HEK293T (cell line): ENCODE results near the gene KIF19.

Source experiments
- CTCF ChIA-PET: fragments of 350-600 bp; formaldehyde crosslinking; extraction: SDS; loops from one replicate; lab custom pipeline; 2021; ENCODE audit warnings: antibody characterized with exemption, inconsistent platforms; lab: Yijun Ruan, JAX
- POLR2A ChIA-PET: fragments of 350-600 bp; formaldehyde crosslinking; extraction: SDS; loops from one replicate; lab custom pipeline; 2020; ENCODE audit warnings: antibody characterized with exemption, inconsistent platforms; lab: Yijun Ruan, JAX
- DNase-seq: peaks from one replicate; pipeline ENCODE4 v3.0.0; 2012; ENCODE audit warnings: mixed read lengths; ENCODE audit errors: extremely low spot score
- ARNT ChIP-seq: fragments of 450-650 bp; IDR thresholded peaks from 2 replicates; pipeline ENCODE4 v1.6.1; 2017; ENCODE audit warnings: mild to moderate bottlenecking
- BHLHE40 ChIP-seq: fragments of 450-650 bp; IDR thresholded peaks from 2 replicates; pipeline ENCODE4 v1.6.1; 2016; ENCODE audit warnings: mild to moderate bottlenecking, moderate library complexity, borderline replicate concordance
- CTBP1 ChIP-seq: fragments of 450-650 bp; IDR thresholded peaks from 2 replicates; pipeline ENCODE4 v1.6.1; 2016; ENCODE audit warnings: borderline replicate concordance
- ELF4 ChIP-seq: fragments of 450-650 bp; IDR thresholded peaks from 2 replicates; pipeline ENCODE4 v1.6.1; 2017; ENCODE audit warnings: antibody characterized with exemption
- FOXA1 ChIP-seq: fragments of 450-650 bp; IDR thresholded peaks from 2 replicates; pipeline ENCODE4 v1.6.1; 2016; ENCODE audit warnings: mild to moderate bottlenecking
- FOXK2 ChIP-seq: fragments of 450-650 bp; IDR thresholded peaks from 2 replicates; pipeline ENCODE4 v1.6.1; 2016; ENCODE audit warnings: mild to moderate bottlenecking
- FOXM1 ChIP-seq: fragments of 450-650 bp; IDR thresholded peaks from 2 replicates; pipeline ENCODE4 v1.6.1; 2017; ENCODE audit warnings: mild to moderate bottlenecking, borderline replicate concordance
- HDGF ChIP-seq: fragments of 450-650 bp; IDR thresholded peaks from 2 replicates; pipeline ENCODE4 v1.6.1; 2017; ENCODE audit warnings: antibody characterized with exemption, borderline replicate concordance
- L3MBTL2 ChIP-seq: fragments of 450-650 bp; conservative IDR thresholded peaks from 2 replicates; pipeline ENCODE4 v1.6.1; 2016; ENCODE audit warnings: mild to moderate bottlenecking
- LEF1 ChIP-seq: fragments of 450-650 bp; IDR thresholded peaks from 2 replicates; pipeline ENCODE4 v1.6.1; 2017; ENCODE audit warnings: mild to moderate bottlenecking, borderline replicate concordance
- NFRKB ChIP-seq: fragments of 450-650 bp; IDR thresholded peaks from 2 replicates; pipeline ENCODE4 v1.6.1; 2016; ENCODE audit warnings: mild to moderate bottlenecking, moderate library complexity
- SP1 ChIP-seq: fragments of 450-650 bp; IDR thresholded peaks from 2 replicates; pipeline ENCODE4 v1.6.1; 2017
- SUZ12 ChIP-seq: fragments of 450-650 bp; IDR thresholded peaks from 2 replicates; pipeline ENCODE4 v1.6.1; 2016; ENCODE audit warnings: mild to moderate bottlenecking
- TARDBP ChIP-seq: fragments of 450-650 bp; IDR thresholded peaks from 2 replicates; pipeline ENCODE4 v1.6.1; 2016
- ZNF384 ChIP-seq: fragments of 450-650 bp; IDR thresholded peaks from 2 replicates; pipeline ENCODE4 v1.6.1; 2016
- TF ChIP-seq, protein P1 (sequence below): fragments of 450-650 bp; IDR thresholded peaks from 2 replicates; pipeline ENCODE4 v1.6.1; 2016

KIF19 gene

DNA sequence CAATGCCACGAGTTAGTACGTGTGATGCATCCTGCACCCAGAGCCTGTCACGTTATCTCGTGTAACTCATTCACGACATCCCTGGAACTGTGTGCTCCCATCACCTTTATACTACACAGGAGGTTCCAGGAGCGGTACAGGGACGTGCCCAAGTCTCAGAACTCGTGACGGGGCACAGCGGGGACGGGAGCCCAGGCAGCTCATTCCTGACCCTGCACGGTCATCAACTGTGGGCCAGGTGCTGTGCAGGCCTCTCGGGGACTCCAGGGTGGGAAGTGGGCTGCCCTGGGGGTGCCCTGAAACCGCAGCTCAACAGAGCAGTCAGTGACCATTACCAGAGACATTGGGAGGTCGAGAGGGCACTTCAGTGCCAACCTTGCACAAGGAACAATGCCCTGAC is 11.1 kb upstream of the KIF19 start:
- no peak for DNase-seq
- TF ChIP-seq FOXK2 (no peak), L3MBTL2 (no peak), NFRKB (no peak), LEF1 (no peak), ARNT (no peak), ZNF384 (no peak), FOXA1 (no peak), BHLHE40 (no peak), SUZ12 (no peak), SP1 (no peak), FOXM1 (no peak), ELF4 (no peak), TARDBP (no peak)
- TF ChIP-seq, protein P1, sequence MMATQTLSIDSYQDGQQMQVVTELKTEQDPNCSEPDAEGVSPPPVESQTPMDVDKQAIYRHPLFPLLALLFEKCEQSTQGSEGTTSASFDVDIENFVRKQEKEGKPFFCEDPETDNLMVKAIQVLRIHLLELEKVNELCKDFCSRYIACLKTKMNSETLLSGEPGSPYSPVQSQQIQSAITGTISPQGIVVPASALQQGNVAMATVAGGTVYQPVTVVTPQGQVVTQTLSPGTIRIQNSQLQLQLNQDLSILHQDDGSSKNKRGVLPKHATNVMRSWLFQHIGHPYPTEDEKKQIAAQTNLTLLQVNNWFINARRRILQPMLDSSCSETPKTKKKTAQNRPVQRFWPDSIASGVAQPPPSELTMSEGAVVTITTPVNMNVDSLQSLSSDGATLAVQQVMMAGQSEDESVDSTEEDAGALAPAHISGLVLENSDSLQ, result no peak
- ChIA-PET POLR2A (no interaction called here), CTCF (no interaction called here)

DNA sequence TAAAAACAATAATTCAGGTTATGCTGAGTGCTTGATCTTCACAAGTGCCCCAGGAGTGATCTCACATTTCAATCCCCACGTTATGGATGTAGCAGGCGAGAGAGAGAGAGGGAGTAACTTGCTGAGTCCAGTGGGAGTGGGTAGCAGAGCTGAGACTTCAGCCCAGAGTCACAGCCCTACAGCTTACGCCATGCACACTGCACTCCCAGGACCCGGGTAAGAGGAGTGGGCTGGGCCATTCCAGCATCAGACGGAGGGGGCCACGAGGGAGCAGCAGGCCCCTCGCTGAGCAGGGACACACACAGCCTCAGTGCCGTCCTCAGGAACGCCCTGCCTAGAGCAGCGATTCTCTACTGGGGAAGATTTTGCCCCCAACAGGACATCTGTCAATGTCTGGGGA is 9.8 kb upstream of the KIF19 start:
- no peak for DNase-seq
- ChIA-PET CTCF (no interaction called here), POLR2A (no interaction called here)
- no peak for TF ChIP-seq SUZ12
- no peak for TF ChIP-seq LEF1
- TF ChIP-seq L3MBTL2, result no peak
- TF ChIP-seq CTBP1, result no peak
- TF ChIP-seq ELF4, result no peak
- no peak for TF ChIP-seq BHLHE40
- TF ChIP-seq SP1, result no peak
- TF ChIP-seq ARNT, result no peak
- no peak for TF ChIP-seq NFRKB
- no peak for TF ChIP-seq HDGF
- no peak for TF ChIP-seq ZNF384
- TF ChIP-seq FOXK2, result no peak
- TF ChIP-seq FOXM1, result no peak
- TF ChIP-seq FOXA1, result no peak
- TF ChIP-seq, protein P1, result no peak
- no peak for TF ChIP-seq TARDBP

DNA sequence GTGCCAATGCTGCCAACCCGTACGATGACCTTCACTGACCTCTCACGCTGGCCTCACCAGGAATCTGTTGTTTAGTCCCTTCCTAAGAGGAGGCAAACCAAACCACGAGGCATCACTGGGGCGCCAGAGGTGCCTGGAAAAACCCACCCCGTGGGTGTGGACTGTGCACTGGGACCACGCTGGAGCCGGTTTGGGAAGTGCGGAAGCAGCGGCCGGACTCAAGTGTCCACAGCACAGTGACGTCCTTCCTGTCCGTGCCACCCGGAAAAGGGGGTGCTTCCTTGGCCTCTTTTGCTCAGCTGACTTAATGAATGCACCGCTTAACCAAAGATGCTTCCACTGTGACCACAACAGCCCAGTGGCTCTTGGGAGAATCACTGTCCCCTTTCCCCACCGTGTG is 9.0 kb upstream of the KIF19 start:
- ChIA-PET CTCF (no interaction called here), POLR2A (no interaction called here)
- no peak for DNase-seq
- TF ChIP-seq, protein P1, result no peak
- no peak for TF ChIP-seq SUZ12
- TF ChIP-seq ELF4, result no peak
- TF ChIP-seq SP1, result no peak
- TF ChIP-seq CTBP1, result no peak
- no peak for TF ChIP-seq FOXK2
- TF ChIP-seq LEF1, result no peak
- TF ChIP-seq FOXM1, result no peak
- TF ChIP-seq HDGF, result no peak
- TF ChIP-seq FOXA1, result no peak
- no peak for TF ChIP-seq TARDBP
- TF ChIP-seq NFRKB, result no peak
- no peak for TF ChIP-seq L3MBTL2
- no peak for TF ChIP-seq ZNF384
- no peak for TF ChIP-seq ARNT
- TF ChIP-seq BHLHE40, result no peak

DNA sequence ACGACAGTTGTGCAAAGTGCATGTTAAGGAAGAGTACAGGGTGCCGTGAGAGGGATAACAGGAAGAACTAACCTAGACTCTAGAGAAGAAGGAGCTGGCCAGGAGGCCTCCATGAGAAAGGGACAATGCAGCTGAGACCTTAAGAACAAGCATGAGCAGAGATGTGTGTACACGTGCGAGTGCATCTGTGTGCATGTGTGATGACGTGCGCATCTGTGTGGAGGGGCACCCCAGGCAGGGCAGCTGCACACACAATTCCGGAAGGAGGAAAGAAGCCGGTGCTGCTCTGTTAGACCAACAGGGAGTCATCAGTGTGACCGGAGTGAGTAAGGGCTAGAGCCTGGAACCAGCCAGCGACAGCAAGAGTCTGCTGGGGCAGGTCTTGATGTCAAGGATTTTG is 7.6 kb upstream of the KIF19 start:
- POLR2A ChIA-PET, result no interaction called here
- CTCF ChIA-PET, result interaction anchor here (0.9 kb wide), 1 partner anchor 49 kb away, joined by 3 read pairs; no protein-coding TSS in a partner anchor
- DNase-seq, result no peak
- TF ChIP-seq SP1 (no peak), FOXM1 (no peak), ELF4 (no peak), ARNT (no peak), BHLHE40 (no peak), FOXA1 (no peak), FOXK2 (no peak), SUZ12 (no peak), LEF1 (no peak), ZNF384 (no peak), L3MBTL2 (no peak), NFRKB (no peak), CTBP1 (no peak), HDGF (no peak), TARDBP (no peak)
- TF ChIP-seq, protein P1, result no peak

DNA sequence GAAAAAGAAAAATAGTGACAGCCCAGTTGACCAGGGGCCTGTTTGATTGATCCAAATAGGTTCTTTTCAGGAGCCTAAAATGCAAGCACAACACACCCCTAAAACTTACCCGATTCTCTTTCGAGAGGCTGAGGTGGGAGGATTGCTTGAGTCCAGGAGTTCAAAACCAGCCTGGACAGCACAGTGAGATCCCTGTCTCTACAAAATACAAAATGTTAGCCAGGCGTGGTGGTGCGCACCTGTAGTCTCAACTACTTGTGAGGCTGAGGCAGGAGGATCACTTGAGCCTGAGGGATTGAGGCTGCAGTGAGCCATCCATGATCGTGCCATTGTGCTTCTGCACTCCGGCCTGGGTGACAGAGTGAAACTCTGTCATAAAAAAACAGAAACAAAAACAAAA is 1.5 kb upstream of the KIF19 start:
- ChIA-PET POLR2A (no interaction called here), CTCF (no interaction called here)
- no peak for DNase-seq
- TF ChIP-seq L3MBTL2, result no peak
- no peak for TF ChIP-seq FOXK2
- TF ChIP-seq ELF4, result no peak
- TF ChIP-seq HDGF, result no peak

DNA sequence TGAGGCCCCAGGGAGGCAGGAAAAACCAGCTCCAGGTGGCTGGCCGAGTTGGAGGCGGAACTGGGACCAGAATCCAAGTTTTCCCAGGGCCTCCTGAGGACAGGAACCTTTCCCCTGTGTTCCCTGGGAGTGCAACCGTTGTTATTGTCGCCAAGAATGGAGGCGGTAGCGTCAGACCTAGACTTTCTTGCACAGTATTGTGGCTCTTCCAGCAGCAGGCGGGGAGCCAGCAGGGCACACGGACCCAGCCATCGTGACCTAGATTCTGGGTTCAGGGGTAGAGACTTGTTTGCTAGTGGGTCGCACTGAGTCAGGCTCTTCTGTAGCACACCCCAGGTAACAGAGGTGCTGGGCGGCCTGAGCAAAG is 667 bp upstream of the KIF19 start:
- POLR2A ChIA-PET, result no interaction called here

More for the DNA sequence above, 667 bp upstream of the KIF19 start:
- DNase-seq, result no peak
- TF ChIP-seq CTBP1, result no peak
- CTCF ChIA-PET, result no interaction called here
